HEK293 (cell line): ENCODE data around the gene SDF2L1.

Experiments used
- CTCF ChIA-PET: fragments of 350-600 bp; formaldehyde crosslinking; extraction: SDS; loops from one replicate; lab custom pipeline; 2021; ENCODE audit warnings: antibody characterized with exemption; lab: Yijun Ruan, JAX
- POLR2A ChIA-PET: fragments of 300-600 bp; formaldehyde crosslinking; extraction: SDS; loops from one replicate; lab custom pipeline; 2020; ENCODE audit warnings: antibody characterized with exemption, inconsistent platforms; lab: Yijun Ruan, JAX
- H3K27ac ChIP-seq: fragments of 200-500 bp; sonication (Bioruptor generic); 2 replicates; pipeline ENCODE4 v1.5.1; 2014; ENCODE audit warnings: low read depth, low read length, control low read depth, inconsistent platforms; ENCODE audit errors: extremely low read depth
- H3K36me3 ChIP-seq, 2 experiments: fragments of 200-500 bp in 1 of 2; sonication (Bioruptor generic) in 1 of 2; 1 replicate in 1 of 2; 2 replicates in 1 of 2; pipeline ENCODE4 v1.5.1; 2014 to 2017; ENCODE audit warnings: inconsistent platforms in 2 of 2, low read length in 2 of 2; ENCODE audit not compliant: control insufficient read depth in 2 of 2, insufficient read depth in 1 of 2
- H3K4me1 ChIP-seq: fragments of 200-500 bp; sonication (Bioruptor generic); 2 replicates; pipeline ENCODE4 v1.5.1; 2014; ENCODE audit warnings: mild to moderate bottlenecking, low read length, inconsistent platforms; ENCODE audit not compliant: control insufficient read depth, insufficient read depth
- H3K4me3 ChIP-seq: 2 replicates; pipeline ENCODE4 v1.5.1; 2011; ENCODE audit warnings: low read depth, mild to moderate bottlenecking, control low read depth, low read length, moderate library complexity
- H3K9me3 ChIP-seq: fragments of 200-500 bp; sonication (Bioruptor generic); 2 replicates; pipeline ENCODE4 v1.5.1; 2014; ENCODE audit warnings: low read depth, low read length, inconsistent platforms; ENCODE audit not compliant: control insufficient read depth, insufficient read depth
- GFI1B ChIP-seq: fragments of 450-650 bp; formaldehyde crosslinking; IDR thresholded peaks from 2 replicates; pipeline ENCODE4 v1.5.1; 2016; ENCODE audit warnings: missing biosample characterization, missing genetic modification characterization
- PRDM1 ChIP-seq: fragments of 450-650 bp; formaldehyde crosslinking; IDR thresholded peaks from 2 replicates; pipeline ENCODE4; 2016; ENCODE audit warnings: missing biosample characterization, missing genetic modification characterization
- ZBTB17 ChIP-seq: fragments of 450-650 bp; formaldehyde crosslinking; IDR thresholded peaks from 2 replicates; pipeline ENCODE4 v1.5.1; 2016; ENCODE audit warnings: missing biosample characterization, missing genetic modification characterization
- ZBTB48 ChIP-seq: fragments of 450-650 bp; formaldehyde crosslinking; IDR thresholded peaks from 2 replicates; pipeline ENCODE4 v1.5.1; 2016; ENCODE audit warnings: missing biosample characterization, missing genetic modification characterization
- ZFP37 ChIP-seq: fragments of 450-650 bp; formaldehyde crosslinking; IDR thresholded peaks from 2 replicates; pipeline ENCODE4 v1.5.1; 2016; ENCODE audit warnings: missing biosample characterization, missing genetic modification characterization
- ZNF121 ChIP-seq: fragments of 450-650 bp; formaldehyde crosslinking; IDR thresholded peaks from 2 replicates; pipeline ENCODE4 v1.5.1; 2016; ENCODE audit warnings: missing biosample characterization, missing genetic modification characterization
- ZNF175 ChIP-seq: fragments of 450-650 bp; formaldehyde crosslinking; IDR thresholded peaks from 2 replicates; pipeline ENCODE4 v1.5.1; 2016; ENCODE audit warnings: missing biosample characterization, missing genetic modification characterization
- ZNF274 ChIP-seq, 2 experiments: fragments of 200-500 bp in 1 of 2; fragments of 450-650 bp in 1 of 2; sonication (Bioruptor generic) in 1 of 2; formaldehyde crosslinking in 1 of 2; IDR thresholded peaks; 2 replicates each; pipeline versions ENCODE4 v1.5.1 to v1.6.1; 2014 to 2016; ENCODE audit warnings: borderline replicate concordance in 1 of 2, inconsistent platforms in 1 of 2, low read length in 1 of 2, missing biosample characterization in 1 of 2, missing genetic modification characterization in 1 of 2
- ZNF324 ChIP-seq: fragments of 450-650 bp; formaldehyde crosslinking; IDR thresholded peaks from 2 replicates; pipeline ENCODE4 v1.5.1; 2016; ENCODE audit warnings: missing biosample characterization, missing genetic modification characterization
- ZNF510 ChIP-seq: fragments of 450-650 bp; formaldehyde crosslinking; IDR thresholded peaks from 2 replicates; pipeline ENCODE4 v1.5.1; 2018; ENCODE audit warnings: mild to moderate bottlenecking, missing genetic modification characterization, missing biosample characterization; ENCODE audit not compliant: insufficient replicate concordance
- ZNF544 ChIP-seq: fragments of 450-650 bp; formaldehyde crosslinking; IDR thresholded peaks from 2 replicates; pipeline ENCODE4 v1.5.0; 2017; ENCODE audit warnings: missing biosample characterization, missing genetic modification characterization
- ZNF626 ChIP-seq: fragments of 450-650 bp; sonication (Bioruptor Pico); formaldehyde crosslinking; IDR thresholded peaks from 2 replicates; pipeline ENCODE4 v1.5.1; 2018; ENCODE audit warnings: missing biosample characterization, missing genetic modification characterization, inconsistent platforms
- ZNF639 ChIP-seq: fragments of 450-650 bp; formaldehyde crosslinking; IDR thresholded peaks from 2 replicates; pipeline ENCODE4 v1.5.1; 2016; ENCODE audit warnings: missing biosample characterization, missing genetic modification characterization
- ZNF654 ChIP-seq: fragments of 450-650 bp; formaldehyde crosslinking; IDR thresholded peaks from 2 replicates; pipeline ENCODE4 v1.5.1; 2016; ENCODE audit warnings: low read depth, missing biosample characterization, missing genetic modification characterization
- TF ChIP-seq, protein P1 (sequence below): fragments of 450-650 bp; formaldehyde crosslinking; IDR thresholded peaks from 2 replicates; pipeline ENCODE4 v1.5.1; 2017; ENCODE audit warnings: missing biosample characterization, missing genetic modification characterization
- TF ChIP-seq, protein P2 (sequence below): fragments of 450-650 bp; formaldehyde crosslinking; IDR thresholded peaks from 2 replicates; pipeline ENCODE4 v1.5.1; 2016; ENCODE audit warnings: missing biosample characterization, missing genetic modification characterization

Gene SDF2L1

GRCh38 chr22:21646608-21647590 is 4.8 kb downstream of the SDF2L1 start:
- H3K9me3 ChIP-seq = no peaks in the 10 kb centered on the region
- no peak overlapping the region for H3K27ac ChIP-seq
- H3K4me1 ChIP-seq = no peaks in the 10 kb centered on the region
- POLR2A ChIA-PET = interaction anchor here (0.8 to 1.7 kb wide), 5 partner anchors 11 to 21 kb away, joined by 3 to 7 read pairs (median 3); partner anchors contain the start of genes PPIL2 and YDJC
- peaks cover 0 to 43% of the 10 kb centered on the region in 2 experiments; a peak in 2 of 3 replicates for H3K36me3 ChIP-seq
- TF ChIP-seq, protein P1, sequence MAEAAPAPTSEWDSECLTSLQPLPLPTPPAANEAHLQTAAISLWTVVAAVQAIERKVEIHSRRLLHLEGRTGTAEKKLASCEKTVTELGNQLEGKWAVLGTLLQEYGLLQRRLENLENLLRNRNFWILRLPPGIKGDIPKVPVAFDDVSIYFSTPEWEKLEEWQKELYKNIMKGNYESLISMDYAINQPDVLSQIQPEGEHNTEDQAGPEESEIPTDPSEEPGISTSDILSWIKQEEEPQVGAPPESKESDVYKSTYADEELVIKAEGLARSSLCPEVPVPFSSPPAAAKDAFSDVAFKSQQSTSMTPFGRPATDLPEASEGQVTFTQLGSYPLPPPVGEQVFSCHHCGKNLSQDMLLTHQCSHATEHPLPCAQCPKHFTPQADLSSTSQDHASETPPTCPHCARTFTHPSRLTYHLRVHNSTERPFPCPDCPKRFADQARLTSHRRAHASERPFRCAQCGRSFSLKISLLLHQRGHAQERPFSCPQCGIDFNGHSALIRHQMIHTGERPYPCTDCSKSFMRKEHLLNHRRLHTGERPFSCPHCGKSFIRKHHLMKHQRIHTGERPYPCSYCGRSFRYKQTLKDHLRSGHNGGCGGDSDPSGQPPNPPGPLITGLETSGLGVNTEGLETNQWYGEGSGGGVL (tag by site-specific recombination) = no peak
- TF ChIP-seq ZNF175 (no peak), ZNF324 (tag by site-specific recombination) (no peak), GFI1B (tag by site-specific recombination) (no peak), ZNF654 (tag by site-specific recombination) (peak; percentile 93), ZBTB17 (tag by site-specific recombination) (peak; percentile 96), ZNF274 (IDR thresholded peaks at IDR 0.05; ENCODE audit: low read length) (no peak), ZNF274 (tag by site-specific recombination; IDR thresholded peaks at IDR 0.05; ENCODE audit: borderline replicate concordance) (no peak), ZNF121 (peak; percentile 96), ZNF510 (no peak), ZNF626 (tag by site-specific recombination) (no peak), ZNF639 (tag by site-specific recombination) (0 out of 2 replicates have a peak, but pooled peaks have one; percentile 26), ZFP37 (tag by site-specific recombination) (no peak), ZBTB48 (tag by site-specific recombination) (0 out of 2 replicates have a peak, but pooled peaks have one; percentile 36)
- TF ChIP-seq, protein P2, sequence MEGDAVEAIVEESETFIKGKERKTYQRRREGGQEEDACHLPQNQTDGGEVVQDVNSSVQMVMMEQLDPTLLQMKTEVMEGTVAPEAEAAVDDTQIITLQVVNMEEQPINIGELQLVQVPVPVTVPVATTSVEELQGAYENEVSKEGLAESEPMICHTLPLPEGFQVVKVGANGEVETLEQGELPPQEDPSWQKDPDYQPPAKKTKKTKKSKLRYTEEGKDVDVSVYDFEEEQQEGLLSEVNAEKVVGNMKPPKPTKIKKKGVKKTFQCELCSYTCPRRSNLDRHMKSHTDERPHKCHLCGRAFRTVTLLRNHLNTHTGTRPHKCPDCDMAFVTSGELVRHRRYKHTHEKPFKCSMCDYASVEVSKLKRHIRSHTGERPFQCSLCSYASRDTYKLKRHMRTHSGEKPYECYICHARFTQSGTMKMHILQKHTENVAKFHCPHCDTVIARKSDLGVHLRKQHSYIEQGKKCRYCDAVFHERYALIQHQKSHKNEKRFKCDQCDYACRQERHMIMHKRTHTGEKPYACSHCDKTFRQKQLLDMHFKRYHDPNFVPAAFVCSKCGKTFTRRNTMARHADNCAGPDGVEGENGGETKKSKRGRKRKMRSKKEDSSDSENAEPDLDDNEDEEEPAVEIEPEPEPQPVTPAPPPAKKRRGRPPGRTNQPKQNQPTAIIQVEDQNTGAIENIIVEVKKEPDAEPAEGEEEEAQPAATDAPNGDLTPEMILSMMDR (tag by site-specific recombination) = peak; percentile 83
- no peak overlapping the region for H3K4me3 ChIP-seq
- CTCF ChIA-PET = interaction anchor here (0.6 to 4.5 kb wide), 19 partner anchors 9 to 648 kb away, joined by 3 to 56 read pairs (median 5); partner anchors contain the start of genes CCDC116, PPIL2 and YDJC

- peaks cover 0 to 49% of the 10 kb centered on the region in 2 experiments; a peak in 2 of 3 replicates for H3K36me3 ChIP-seq
- no peak overlapping the region for H3K27ac ChIP-seq
- CTCF ChIA-PET = interaction anchor here (4.8 kb wide), 1 partner anchor 7 kb away, joined by 25 read pairs; the partner anchor contains the start of gene SDF2L1
- no peaks in the 10 kb centered on the region for H3K9me3 ChIP-seq
- H3K4me3 ChIP-seq = no peak overlapping the region
- no peak for TF ChIP-seq ZNF544
- TF ChIP-seq PRDM1 (tag by site-specific recombination) = peak; percentile 87
- TF ChIP-seq, all 188 proteins: peak for 1
- no peaks in the 10 kb centered on the region for H3K4me1 ChIP-seq
- POLR2A ChIA-PET = no interaction called here
These were observed 8.2 kb downstream of the SDF2L1 start for GRCh38 chr22:21650280-21650679.
